ENCODE results near the gene LDLRAP1. TPM values are rescaled to one million over a fixed set of nuclear protein-coding genes. Genes with fewer than 3 reads are reported as not detected.

LDLRAP1 gene
- total and polyA plus RNA-seq, 9 of the 15 experiments (the other 6 are each of a cell fraction or from before 2014, with no cell fraction given): 0.56 to 29.6 (median 16.2) TPM

DNA sequence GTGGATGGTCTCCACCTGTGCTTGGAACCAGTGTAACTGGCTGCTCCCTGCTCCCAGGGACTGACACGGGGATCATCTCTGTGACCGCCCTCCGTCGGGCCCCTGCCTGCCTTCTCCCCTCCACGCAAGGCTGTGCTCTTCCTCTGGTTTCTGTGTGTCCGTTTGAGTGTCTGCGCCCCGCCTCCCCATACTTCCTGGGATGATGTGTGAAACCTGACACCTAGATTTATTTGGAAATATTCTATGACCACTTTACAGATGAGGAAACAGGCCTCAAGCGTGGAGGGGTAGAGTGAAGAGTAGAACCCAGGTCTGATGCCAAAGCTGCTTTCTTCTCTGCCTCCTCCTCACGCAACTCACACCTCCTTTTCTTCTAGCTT, 24.3 kb downstream of the LDLRAP1 start:
- no peak overlapping the region for H2AFZ ChIP-seq (ENCODE audit: low read depth, low read length)
- FAIRE-seq: no peak
- H3K9me3 ChIP-seq (replicated peaks; ENCODE audit: control insufficient read depth, insufficient read depth, low read depth, low read length): no peaks in the 10 kb centered on the region
- H3K27me3 ChIP-seq (ENCODE audit: control insufficient read depth in 2 of 2, insufficient read depth in 2 of 2, low read length in 2 of 2): peaks cover 0 to 8% of the 10 kb centered on the region in 2 experiments; a peak in 2 of 5 replicates
- H3K27ac ChIP-seq (ENCODE audit: extremely low read depth, low read depth, low read length): no peak overlapping the region
- H3K36me3 ChIP-seq (ENCODE audit: control insufficient read depth, insufficient read depth, low read length): peaks cover 21% of the 10 kb centered on the region; the same call in 1 of the 3 replicates
- H3K4me1 ChIP-seq (replicated peaks in 1 of 2; ENCODE audit: control insufficient read depth in 2 of 2, insufficient read depth in 2 of 2, low read length in 2 of 2): peaks cover 24 to 43% of the 10 kb centered on the region in 2 experiments
- intact Hi-C loops (cut with micrococcal nuclease) (no loop called here), in situ Hi-C loops (cut with MboI) (loop anchor here (10.0 kb wide), 1 partner anchor 1723 kb away; no protein-coding TSS in a partner anchor)
- TF ChIP-seq, protein P1, sequence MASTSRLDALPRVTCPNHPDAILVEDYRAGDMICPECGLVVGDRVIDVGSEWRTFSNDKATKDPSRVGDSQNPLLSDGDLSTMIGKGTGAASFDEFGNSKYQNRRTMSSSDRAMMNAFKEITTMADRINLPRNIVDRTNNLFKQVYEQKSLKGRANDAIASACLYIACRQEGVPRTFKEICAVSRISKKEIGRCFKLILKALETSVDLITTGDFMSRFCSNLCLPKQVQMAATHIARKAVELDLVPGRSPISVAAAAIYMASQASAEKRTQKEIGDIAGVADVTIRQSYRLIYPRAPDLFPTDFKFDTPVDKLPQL (IDR thresholded peaks at IDR 0.05; ENCODE audit: extremely low read depth, insufficient read length): no peak
- no peak for TF ChIP-seq ETV6 (IDR thresholded peaks at IDR 0.05; ENCODE audit: borderline replicate concordance in 1 of 2, low read depth in 2 of 2, low read length in 1 of 2)
- TF ChIP-seq ETV6 (CRISPR knock-in tag; IDR thresholded peaks at IDR 0.05; ENCODE audit: borderline replicate concordance): no peak
- 0 out of 2 replicates have a peak, but pooled peaks have one; percentile 34 for TF ChIP-seq PTBP1 (IDR thresholded peaks at IDR 0.05; ENCODE audit: low read depth, low read length)
- TF ChIP-seq ARNT (IDR thresholded peaks at IDR 0.05): no peak
- TF ChIP-seq NUFIP1 (IDR thresholded peaks at IDR 0.05; ENCODE audit: partially characterized antibody): no peak
- no peak for TF ChIP-seq HOXB6 (CRISPR knock-in tag; IDR thresholded peaks at IDR 0.05; ENCODE audit: borderline replicate concordance)
- peak; percentile 66 for TF ChIP-seq BCOR (IDR thresholded peaks at IDR 0.05)
- TF ChIP-seq ZC3H11A (IDR thresholded peaks at IDR 0.05; ENCODE audit: low read depth, low read length): no peak
- TF ChIP-seq TFAM (CRISPR knock-in tag; conservative IDR thresholded peaks at IDR 0.05): no peak
- peak; percentile 80 for TF ChIP-seq RBM25 (IDR thresholded peaks at IDR 0.05; ENCODE audit: low read depth, low read length, severe bottlenecking)
- TF ChIP-seq, protein P2, sequence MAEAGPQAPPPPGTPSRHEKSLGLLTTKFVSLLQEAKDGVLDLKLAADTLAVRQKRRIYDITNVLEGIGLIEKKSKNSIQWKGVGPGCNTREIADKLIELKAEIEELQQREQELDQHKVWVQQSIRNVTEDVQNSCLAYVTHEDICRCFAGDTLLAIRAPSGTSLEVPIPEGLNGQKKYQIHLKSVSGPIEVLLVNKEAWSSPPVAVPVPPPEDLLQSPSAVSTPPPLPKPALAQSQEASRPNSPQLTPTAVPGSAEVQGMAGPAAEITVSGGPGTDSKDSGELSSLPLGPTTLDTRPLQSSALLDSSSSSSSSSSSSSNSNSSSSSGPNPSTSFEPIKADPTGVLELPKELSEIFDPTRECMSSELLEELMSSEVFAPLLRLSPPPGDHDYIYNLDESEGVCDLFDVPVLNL (CRISPR knock-in tag; IDR thresholded peaks at IDR 0.05; ENCODE audit: low read depth): no peak
- TF ChIP-seq, protein P3, sequence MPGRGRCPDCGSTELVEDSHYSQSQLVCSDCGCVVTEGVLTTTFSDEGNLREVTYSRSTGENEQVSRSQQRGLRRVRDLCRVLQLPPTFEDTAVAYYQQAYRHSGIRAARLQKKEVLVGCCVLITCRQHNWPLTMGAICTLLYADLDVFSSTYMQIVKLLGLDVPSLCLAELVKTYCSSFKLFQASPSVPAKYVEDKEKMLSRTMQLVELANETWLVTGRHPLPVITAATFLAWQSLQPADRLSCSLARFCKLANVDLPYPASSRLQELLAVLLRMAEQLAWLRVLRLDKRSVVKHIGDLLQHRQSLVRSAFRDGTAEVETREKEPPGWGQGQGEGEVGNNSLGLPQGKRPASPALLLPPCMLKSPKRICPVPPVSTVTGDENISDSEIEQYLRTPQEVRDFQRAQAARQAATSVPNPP (IDR thresholded peaks at IDR 0.05; ENCODE audit: borderline replicate concordance, insufficient read depth, insufficient read length): no peak
- no peak for TF ChIP-seq RFX7 (CRISPR knock-in tag; IDR thresholded peaks at IDR 0.05)
- TF ChIP-seq, protein P4, sequence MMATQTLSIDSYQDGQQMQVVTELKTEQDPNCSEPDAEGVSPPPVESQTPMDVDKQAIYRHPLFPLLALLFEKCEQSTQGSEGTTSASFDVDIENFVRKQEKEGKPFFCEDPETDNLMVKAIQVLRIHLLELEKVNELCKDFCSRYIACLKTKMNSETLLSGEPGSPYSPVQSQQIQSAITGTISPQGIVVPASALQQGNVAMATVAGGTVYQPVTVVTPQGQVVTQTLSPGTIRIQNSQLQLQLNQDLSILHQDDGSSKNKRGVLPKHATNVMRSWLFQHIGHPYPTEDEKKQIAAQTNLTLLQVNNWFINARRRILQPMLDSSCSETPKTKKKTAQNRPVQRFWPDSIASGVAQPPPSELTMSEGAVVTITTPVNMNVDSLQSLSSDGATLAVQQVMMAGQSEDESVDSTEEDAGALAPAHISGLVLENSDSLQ (IDR thresholded peaks at IDR 0.05): no peak
- no peak for TF ChIP-seq ETS2 (tag; IDR thresholded peaks at IDR 0.05; ENCODE audit: borderline replicate concordance, poor library complexity, severe bottlenecking)
- no peak for TF ChIP-seq ELF2 (CRISPR knock-in tag; IDR thresholded peaks at IDR 0.05)
- TF ChIP-seq SLC30A9 (CRISPR knock-in tag; IDR thresholded peaks at IDR 0.05): no peak
- no peak for TF ChIP-seq CHCHD3 (CRISPR knock-in tag; IDR thresholded peaks at IDR 0.05)
- BruUV-seq (replicated peaks): no TSS peak
- DNase-seq (ENCODE audit: extremely low read depth in 1 of 4, low spot score in 3 of 4): no peak
- CTCF ChIA-PET (ENCODE audit: low intra/inter-chr PET ratio): no interaction called here
- H4K20me1 ChIP-seq (replicated peaks; ENCODE audit: control insufficient read depth, insufficient read depth, low read length): no peaks in the 10 kb centered on the region
- peak overlapping the region in 1 of 2 experiments; percentile 38; a peak in 2 of 4 replicates for H3K9ac ChIP-seq (ENCODE audit: insufficient read depth in 1 of 2, low read depth in 2 of 2, low read length in 2 of 2)
- no peak for ATAC-seq
- H3K9me1 ChIP-seq (ENCODE audit: control insufficient read depth, insufficient read depth, low read length): peaks cover 11% of the 10 kb centered on the region
- no peak overlapping the region for H3K4me3 ChIP-seq
- POLR2A ChIA-PET: interaction anchor here (0.6 to 6.6 kb wide), 5 partner anchors 8 to 1530 kb away, joined by 3 to 39 read pairs (median 9); no protein-coding TSS in a partner anchor
- no peak overlapping the region for H3K4me2 ChIP-seq (ENCODE audit: insufficient read depth, low read length)
- H3K79me2 ChIP-seq (ENCODE audit: control insufficient read depth, insufficient read depth, low read length): no peaks in the 10 kb centered on the region
- WGBS (ENCODE audit: insufficient coverage, low coverage, missing lambda C conversion rate): 65% methylated on average over 10 of the region's 10 CpGs

All from K562 (cell line).